Hepatocyte (in vitro differentiated cells): ENCODE data around the gene GALR2. TPM values are rescaled to one million over a fixed set of nuclear protein-coding genes. Genes with fewer than 3 reads are reported as not detected.

Source experiments
- DNase-seq: peaks from one replicate; pipeline ENCODE4 v3.0.0-alpha.2; 2016; ENCODE audit warnings: low spot score
- H2AFZ ChIP-seq: fragments of 200-600 bp; sonication (generic); 2 replicates; pipeline ENCODE4 v1.6.0; 2016; ENCODE audit warnings: antibody characterized with exemption, mild to moderate bottlenecking
- H3K27ac ChIP-seq: fragments of 200-600 bp; sonication (generic); 2 replicates; pipeline ENCODE4 v1.5.1; 2016; ENCODE audit warnings: mild to moderate bottlenecking
- H3K27me3 ChIP-seq: fragments of 200-600 bp; sonication (generic); 2 replicates; pipeline ENCODE4 v1.6.1; 2016
- H3K36me3 ChIP-seq: fragments of 200-600 bp; sonication (generic); replicated peaks from 2 replicates; pipeline ENCODE4 v1.5.1; 2016; ENCODE audit warnings: low read depth; ENCODE audit not compliant: insufficient read depth
- H3K4me1 ChIP-seq: fragments of 200-600 bp; sonication (generic); 2 replicates; pipeline ENCODE4 v1.5.1; 2016; ENCODE audit warnings: mild to moderate bottlenecking, moderate library complexity; ENCODE audit not compliant: insufficient read depth
- H3K4me2 ChIP-seq: fragments of 200-600 bp; sonication (generic); 2 replicates; pipeline ENCODE4 v1.6.0; 2016
- H3K4me3 ChIP-seq: fragments of 200-600 bp; sonication (generic); 2 replicates; pipeline ENCODE4 v1.5.1; 2016; ENCODE audit warnings: mild to moderate bottlenecking
- H3K79me2 ChIP-seq: fragments of 200-600 bp; sonication (generic); 2 replicates; pipeline ENCODE4 v1.6.0; 2017; ENCODE audit warnings: mild to moderate bottlenecking
- H3K9me2 ChIP-seq: fragments of 200-600 bp; sonication (generic); replicated peaks from 2 replicates; pipeline ENCODE4 v1.6.0; 2017; ENCODE audit warnings: mild to moderate bottlenecking; ENCODE audit not compliant: insufficient read depth
- H3K9me3 ChIP-seq: fragments of 200-600 bp; sonication (generic); 2 replicates; pipeline ENCODE4 v1.5.1; 2016; ENCODE audit warnings: low read depth, mild to moderate bottlenecking
- H4K20me1 ChIP-seq: fragments of 200-600 bp; sonication (generic); 2 replicates; pipeline ENCODE4 v1.6.0; 2016; ENCODE audit warnings: mild to moderate bottlenecking; ENCODE audit not compliant: insufficient read depth, poor library complexity, severe bottlenecking
- EZH2 ChIP-seq: fragments of 200-600 bp; sonication (generic); IDR thresholded peaks from 2 replicates; pipeline ENCODE4 v1.6.1; 2016; ENCODE audit warnings: antibody characterized with exemption, mild to moderate bottlenecking, borderline replicate concordance
- EZH2phosphoT487 ChIP-seq: fragments of 200-600 bp; sonication (generic); IDR thresholded peaks from one replicate; pipeline ENCODE4 v1.6.1; 2018; ENCODE audit warnings: antibody characterized with exemption, mild to moderate bottlenecking, low read depth, moderate library complexity; ENCODE audit not compliant: unreplicated experiment, severe bottlenecking
- WGBS: methylation state at CpG from one replicate; pipeline ENCODE4 v1.1.6; 2016; ENCODE audit warnings: low lambda C conversion rate; ENCODE audit errors: missing lambda C conversion rate; 5-methylcytosine and 5-hydroxymethylcytosine counted together
- polyA plus RNA-seq: library from polyadenylated mRNA; unstranded; fragments of >200 nt; fragmentation: Nextera tagmentation; extraction: Ambion mirVana; gene quantifications from 2 replicates; pipeline ENCODE4 v1.2.1, GENCODE V29; 2016
- total RNA-seq: library from RNA; depleted of rRNA; stranded (reverse); fragments of >200 nt; gene quantifications from 2 replicates; pipeline ENCODE4 v1.2.3, GENCODE V29; 2014
- TF ChIP-seq, protein P1 (sequence below): fragments of 200-600 bp; sonication (generic); IDR thresholded peaks from 2 replicates; pipeline ENCODE4 v1.5.1; 2016; ENCODE audit warnings: antibody characterized with exemption, mild to moderate bottlenecking; ENCODE audit not compliant: poor library complexity

Gene GALR2
- total and polyA plus RNA-seq, 2 experiments from 2014 or later = 0.24 TPM; not detected in 1

DNA sequence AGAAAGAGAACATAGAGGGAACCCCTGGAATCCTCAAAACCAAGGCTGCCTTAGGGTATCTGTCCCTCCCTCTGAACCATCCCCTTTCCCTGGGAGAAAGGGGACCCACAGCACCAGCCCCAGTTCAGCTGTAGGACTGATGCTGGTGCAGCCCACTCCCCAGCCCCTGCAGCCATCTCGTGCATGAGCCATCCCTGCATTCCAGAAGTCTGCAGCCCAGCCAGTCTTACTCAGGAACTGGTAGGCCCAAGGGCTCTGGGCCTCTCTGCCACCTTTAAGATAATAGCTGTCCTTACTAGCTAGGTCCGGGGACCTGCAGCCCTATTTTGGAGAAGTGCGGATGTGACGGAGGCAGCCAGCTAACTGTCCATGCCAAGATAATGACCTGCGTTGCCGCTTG lies 41.4 kb upstream of the GALR2 start:
- no peaks in the 10 kb centered on the region for H3K79me2 ChIP-seq
- no peak overlapping the region for H2AFZ ChIP-seq
- H4K20me1 ChIP-seq = no peaks in the 10 kb centered on the region
- no peak overlapping the region for H3K27ac ChIP-seq
- H3K4me1 ChIP-seq = peaks cover 16% of the 10 kb centered on the region
- no peak overlapping the region for H3K4me3 ChIP-seq
- no peaks in the 10 kb centered on the region for H3K9me3 ChIP-seq
- H3K9me2 ChIP-seq = no peaks in the 10 kb centered on the region
- no peaks in the 10 kb centered on the region for H3K27me3 ChIP-seq
- no peaks in the 10 kb centered on the region for H3K36me3 ChIP-seq
- 96% methylated on average over 6 of the region's 6 CpGs for WGBS
- no peak overlapping the region for H3K4me2 ChIP-seq
- no peak for DNase-seq
- no peak for TF ChIP-seq EZH2phosphoT487
- TF ChIP-seq, protein P1, sequence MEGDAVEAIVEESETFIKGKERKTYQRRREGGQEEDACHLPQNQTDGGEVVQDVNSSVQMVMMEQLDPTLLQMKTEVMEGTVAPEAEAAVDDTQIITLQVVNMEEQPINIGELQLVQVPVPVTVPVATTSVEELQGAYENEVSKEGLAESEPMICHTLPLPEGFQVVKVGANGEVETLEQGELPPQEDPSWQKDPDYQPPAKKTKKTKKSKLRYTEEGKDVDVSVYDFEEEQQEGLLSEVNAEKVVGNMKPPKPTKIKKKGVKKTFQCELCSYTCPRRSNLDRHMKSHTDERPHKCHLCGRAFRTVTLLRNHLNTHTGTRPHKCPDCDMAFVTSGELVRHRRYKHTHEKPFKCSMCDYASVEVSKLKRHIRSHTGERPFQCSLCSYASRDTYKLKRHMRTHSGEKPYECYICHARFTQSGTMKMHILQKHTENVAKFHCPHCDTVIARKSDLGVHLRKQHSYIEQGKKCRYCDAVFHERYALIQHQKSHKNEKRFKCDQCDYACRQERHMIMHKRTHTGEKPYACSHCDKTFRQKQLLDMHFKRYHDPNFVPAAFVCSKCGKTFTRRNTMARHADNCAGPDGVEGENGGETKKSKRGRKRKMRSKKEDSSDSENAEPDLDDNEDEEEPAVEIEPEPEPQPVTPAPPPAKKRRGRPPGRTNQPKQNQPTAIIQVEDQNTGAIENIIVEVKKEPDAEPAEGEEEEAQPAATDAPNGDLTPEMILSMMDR = no peak
- no peak for TF ChIP-seq EZH2

DNA sequence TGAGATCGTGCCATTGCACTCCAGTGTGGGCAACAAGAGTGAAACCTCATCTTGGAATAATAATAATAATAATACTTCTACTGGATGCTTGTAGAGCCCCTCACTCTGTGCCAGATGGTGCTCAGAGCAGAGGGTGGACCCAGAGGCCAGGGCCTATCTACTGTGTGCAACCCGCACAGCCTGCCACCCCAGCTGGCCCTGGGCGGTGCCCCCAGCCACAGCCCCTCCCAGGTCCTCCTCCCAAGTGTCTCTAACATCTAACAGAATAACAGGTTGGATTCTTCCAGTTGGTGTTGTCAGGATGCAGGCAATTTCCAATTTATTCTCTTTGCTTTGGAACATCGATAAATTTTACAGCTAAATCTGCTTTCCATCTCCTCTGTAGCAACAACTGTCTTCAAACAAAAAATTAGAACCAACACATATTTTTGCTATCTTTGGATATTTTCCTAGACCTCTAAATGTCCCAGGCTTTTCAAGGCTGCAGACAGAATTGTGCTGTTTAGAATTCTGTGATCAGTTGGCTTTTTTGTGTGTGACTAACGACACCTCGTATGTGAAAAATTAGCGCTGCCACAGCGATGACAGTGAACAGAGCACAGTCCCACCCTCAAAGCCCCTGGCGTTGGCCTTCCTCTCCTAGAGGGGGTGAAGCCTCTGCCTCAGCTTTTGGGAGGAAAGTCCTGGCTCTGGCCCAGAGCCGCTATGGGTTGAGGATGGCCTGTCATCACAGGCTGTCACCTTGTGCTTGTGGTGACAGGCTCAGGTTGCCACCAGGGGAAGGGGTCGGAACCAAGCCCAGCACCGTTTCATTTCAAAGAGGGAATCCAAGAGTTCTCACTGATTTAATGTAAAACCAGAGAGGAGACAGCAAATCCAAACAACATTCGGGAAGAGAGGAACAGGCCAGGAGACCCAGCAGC lies 39.9 kb upstream of the GALR2 start:
- Histone ChIP-seq H3K9me2 (no peaks in the 10 kb centered on the region), H3K4me1 (peaks cover 9% of the 10 kb centered on the region), H3K9me3 (no peaks in the 10 kb centered on the region), H3K4me2 (no peak overlapping the region), H3K27me3 (no peaks in the 10 kb centered on the region), H2AFZ (no peak overlapping the region), H3K36me3 (no peaks in the 10 kb centered on the region), H3K27ac (no peak overlapping the region), H3K79me2 (no peaks in the 10 kb centered on the region), H4K20me1 (no peaks in the 10 kb centered on the region), H3K4me3 (no peak overlapping the region)
- WGBS = 86% methylated on average over 13 of the region's 13 CpGs
- TF ChIP-seq EZH2phosphoT487 = no peak
- TF ChIP-seq EZH2 = no peak
- no peak for DNase-seq

DNA sequence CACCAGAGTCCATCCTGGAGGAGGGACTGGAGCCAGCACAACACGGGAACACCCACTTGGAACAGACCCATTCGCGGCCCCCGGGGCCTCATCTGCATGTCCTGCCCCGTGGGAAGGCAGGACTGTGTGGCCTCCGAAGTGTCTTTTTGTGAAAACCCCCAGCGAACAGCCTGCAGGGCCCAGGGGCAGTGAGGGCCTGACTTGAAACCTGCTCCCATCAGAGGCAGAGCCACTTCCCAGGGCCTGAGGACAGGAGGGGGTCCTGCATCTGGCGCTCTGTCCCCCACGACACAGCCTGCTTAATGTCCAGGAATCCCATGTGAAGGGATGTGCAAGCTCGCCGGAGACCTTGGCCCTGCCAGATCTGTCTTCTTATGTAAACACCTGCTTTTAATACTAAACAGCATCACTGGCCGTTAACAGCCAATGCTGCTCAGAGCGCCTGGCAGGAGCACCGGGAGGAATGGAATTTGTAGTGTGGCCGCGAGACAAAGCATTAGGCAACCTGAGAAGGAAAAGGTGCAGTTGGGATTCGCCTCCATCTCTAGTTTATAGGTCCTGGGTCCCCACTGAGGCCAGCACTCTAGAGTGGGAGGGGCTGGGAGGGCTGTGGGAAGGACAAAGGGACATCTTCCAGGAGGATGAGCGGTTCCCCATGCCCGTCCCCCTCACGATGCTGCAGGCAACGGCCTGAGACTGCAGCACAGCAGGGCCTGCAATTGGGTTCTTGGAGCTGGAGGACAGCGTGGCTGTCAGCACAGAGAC lies 37.9 kb upstream of the GALR2 start:
- TF ChIP-seq EZH2phosphoT487 = no peak
- TF ChIP-seq, protein P1 = no peak
- no peak for TF ChIP-seq EZH2
- Histone ChIP-seq H3K27ac (no peak overlapping the region), H3K4me3 (no peak overlapping the region), H3K4me2 (peak overlapping the region; percentile 43), H3K36me3 (no peaks in the 10 kb centered on the region), H4K20me1 (no peaks in the 10 kb centered on the region), H2AFZ (no peak overlapping the region), H3K4me1 (peaks cover 5% of the 10 kb centered on the region), H3K9me2 (no peaks in the 10 kb centered on the region), H3K79me2 (no peaks in the 10 kb centered on the region), H3K9me3 (no peaks in the 10 kb centered on the region), H3K27me3 (no peaks in the 10 kb centered on the region)
- DNase-seq = no peak
- WGBS = 56% methylated on average over 22 of the region's 22 CpGs

DNA sequence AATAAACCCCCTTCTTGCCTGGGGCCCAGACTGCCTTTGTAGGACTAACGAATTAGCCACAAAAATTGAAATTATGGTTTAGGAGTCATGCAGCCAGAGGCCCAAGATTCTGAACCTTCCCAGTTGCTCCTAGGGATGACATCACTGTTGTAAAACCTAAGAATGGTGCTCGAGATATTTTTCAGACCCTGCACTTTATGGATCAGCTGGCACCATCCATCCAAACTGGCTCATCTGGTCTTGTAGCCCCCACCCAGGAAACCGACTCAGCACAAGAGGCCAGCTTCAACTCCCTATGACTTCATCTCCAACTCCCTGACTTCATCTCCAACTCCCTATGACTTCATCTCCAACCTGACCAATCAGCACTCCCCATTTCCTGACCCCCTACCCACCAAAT lies 36.5 kb upstream of the GALR2 start:
- no peaks in the 10 kb centered on the region for H3K9me3 ChIP-seq
- no peaks in the 10 kb centered on the region for H3K27me3 ChIP-seq
- H2AFZ ChIP-seq = no peak overlapping the region
- WGBS = 71% methylated on average over 3 of the region's 3 CpGs
- no peaks in the 10 kb centered on the region for H4K20me1 ChIP-seq
- no peaks in the 10 kb centered on the region for H3K79me2 ChIP-seq
- no peaks in the 10 kb centered on the region for H3K36me3 ChIP-seq
- DNase-seq = no peak
- no peak overlapping the region for H3K27ac ChIP-seq
- H3K4me3 ChIP-seq = no peak overlapping the region
- no peak overlapping the region for H3K4me2 ChIP-seq
- H3K4me1 ChIP-seq = peaks cover 5% of the 10 kb centered on the region
- H3K9me2 ChIP-seq = no peaks in the 10 kb centered on the region
- TF ChIP-seq EZH2 (no peak), EZH2phosphoT487 (no peak)
- TF ChIP-seq, protein P1 = no peak
